ENCODE measurements around the gene FERMT2. TPM values are rescaled to one million over a fixed set of nuclear protein-coding genes. Genes with fewer than 3 reads are reported as not detected.

The FERMT2 gene
- total RNA-seq, 1 donor from 2014 or later, result 78.4 TPM

- Mint-ChIP-seq H3K4me3 (no peak overlapping the region), H3K36me3 (no peaks in the 10 kb centered on the region), H3K27ac (peak overlapping the region; percentile 30), H3K9me3 (peaks cover 7% of the 10 kb centered on the region), H3K4me1 (peaks cover 8% of the 10 kb centered on the region), H3K27me3 (ENCODE audit: low read depth) (no peaks in the 10 kb centered on the region)
- no peak for TF ChIP-seq CTCF (IDR thresholded peaks at IDR 0.05; ENCODE audit: unreplicated experiment)
- DNase-seq (ENCODE audit: low spot score in 2 of 2, unreplicated experiment in 2 of 2), result no peak
Measured at GRCh38 chr14:52988139-52988538, 37.3 kb upstream of the FERMT2 start.

- no peak for DNase-seq (ENCODE audit: low spot score in 2 of 2, unreplicated experiment in 2 of 2)
- Mint-ChIP-seq H3K27ac (no peak overlapping the region), H3K4me3 (no peak overlapping the region), H3K9me3 (peaks cover 5% of the 10 kb centered on the region), H3K36me3 (no peaks in the 10 kb centered on the region), H3K4me1 (peaks cover 8% of the 10 kb centered on the region), H3K27me3 (ENCODE audit: low read depth) (no peaks in the 10 kb centered on the region)
- TF ChIP-seq CTCF (IDR thresholded peaks at IDR 0.05; ENCODE audit: unreplicated experiment), result no peak
Measured at GRCh38 chr14:52987514-52987913, 36.7 kb upstream of the FERMT2 start.

GRCh38 chr14:52987042-52987441 is 36.2 kb upstream of the FERMT2 start:
- Mint-ChIP-seq H3K27ac (no peak overlapping the region), H3K4me3 (no peak overlapping the region), H3K36me3 (no peaks in the 10 kb centered on the region), H3K4me1 (peaks cover 8% of the 10 kb centered on the region), H3K9me3 (peaks cover 9% of the 10 kb centered on the region), H3K27me3 (ENCODE audit: low read depth) (no peaks in the 10 kb centered on the region)
- no peak for DNase-seq (ENCODE audit: low spot score in 2 of 2, unreplicated experiment in 2 of 2)
- no peak for TF ChIP-seq CTCF (IDR thresholded peaks at IDR 0.05; ENCODE audit: unreplicated experiment)

GRCh38 chr14:52977798-52978197 is 26.9 kb upstream of the FERMT2 start:
- Mint-ChIP-seq H3K9me3 (peaks cover 12% of the 10 kb centered on the region), H3K27ac (no peak overlapping the region), H3K4me1 (peaks cover 18% of the 10 kb centered on the region), H3K4me3 (no peak overlapping the region), H3K36me3 (no peaks in the 10 kb centered on the region), H3K27me3 (ENCODE audit: low read depth) (no peaks in the 10 kb centered on the region)
- no peak for DNase-seq (ENCODE audit: low spot score in 2 of 2, unreplicated experiment in 2 of 2)
- TF ChIP-seq CTCF (IDR thresholded peaks at IDR 0.05; ENCODE audit: unreplicated experiment), result no peak

GRCh38 chr14:52974406-52974805 is 23.6 kb upstream of the FERMT2 start:
- Mint-ChIP-seq H3K27me3 (ENCODE audit: low read depth) (no peaks in the 10 kb centered on the region), H3K4me1 (peaks cover 12% of the 10 kb centered on the region), H3K27ac (no peak overlapping the region), H3K9me3 (peaks cover 29% of the 10 kb centered on the region), H3K4me3 (no peak overlapping the region), H3K36me3 (no peaks in the 10 kb centered on the region)
- no peak for TF ChIP-seq CTCF (IDR thresholded peaks at IDR 0.05; ENCODE audit: unreplicated experiment)
- no peak for DNase-seq (ENCODE audit: low spot score in 2 of 2, unreplicated experiment in 2 of 2)

GRCh38 chr14:52961060-52961639 is 10.3 kb upstream of the FERMT2 start:
- H3K27me3 Mint-ChIP-seq (ENCODE audit: low read depth), result no peaks in the 10 kb centered on the region
- no peak for TF ChIP-seq CTCF (IDR thresholded peaks at IDR 0.05; ENCODE audit: unreplicated experiment)
- no peak for DNase-seq (ENCODE audit: low spot score in 2 of 2, unreplicated experiment in 2 of 2)
- H3K36me3 Mint-ChIP-seq, result peaks cover 2% of the 10 kb centered on the region
- peaks cover 3% of the 10 kb centered on the region for H3K9me3 Mint-ChIP-seq
- peaks cover 11% of the 10 kb centered on the region for H3K4me1 Mint-ChIP-seq
- no peak overlapping the region for H3K27ac Mint-ChIP-seq
- H3K4me3 Mint-ChIP-seq, result no peak overlapping the region

All from mesothelial cell of epicardium (in vitro differentiated cells).